Measurements from ENCODE around the gene PKIG.
"Not testable (repeated sequence)": the region's sequence is repeated elsewhere in the genome, so short reads cannot be mapped to it uniquely, and the experiment has no call there.

The PKIG gene

DNA sequence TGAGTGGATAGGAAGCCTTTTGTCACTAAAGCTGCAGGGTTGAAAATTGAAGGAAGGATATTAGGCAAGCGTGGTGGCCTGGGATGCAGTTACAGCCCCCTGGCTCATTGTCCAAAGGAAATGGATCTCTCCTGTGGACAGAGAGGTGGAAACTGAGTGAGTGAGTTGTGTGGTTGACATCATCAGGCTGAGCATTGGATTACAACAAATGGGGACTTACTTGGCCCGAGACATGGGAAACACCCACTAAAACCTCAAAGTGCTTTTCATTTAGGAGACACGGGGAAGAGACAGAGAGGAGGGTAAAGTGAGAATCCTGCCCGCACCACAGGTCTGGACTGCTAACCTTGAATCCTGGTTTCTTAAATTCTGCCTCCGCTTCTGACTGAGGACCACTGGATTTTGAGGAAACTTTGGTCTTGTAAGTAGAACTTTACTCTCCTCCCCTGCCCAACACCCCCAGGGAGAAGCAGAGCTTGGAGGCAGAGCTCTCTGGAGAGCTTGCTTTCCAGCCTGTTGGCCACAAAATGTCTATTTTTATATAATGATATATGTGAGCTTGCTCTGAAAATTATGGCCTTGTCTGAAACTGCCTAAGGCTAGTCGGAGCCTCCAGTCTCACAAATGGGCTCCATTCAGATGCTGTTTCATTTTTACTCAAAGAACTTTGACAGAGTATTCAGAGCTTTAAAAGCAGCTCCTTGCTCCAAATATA lies at the start of gene PKIG:
Gene PKIG, plus strand, starts transcription at position 269 of the 715 bp plus-strand sequence. CDS start 31,978 bp downstream, outside the sequence.
- no peak for DNase-seq

DNA sequence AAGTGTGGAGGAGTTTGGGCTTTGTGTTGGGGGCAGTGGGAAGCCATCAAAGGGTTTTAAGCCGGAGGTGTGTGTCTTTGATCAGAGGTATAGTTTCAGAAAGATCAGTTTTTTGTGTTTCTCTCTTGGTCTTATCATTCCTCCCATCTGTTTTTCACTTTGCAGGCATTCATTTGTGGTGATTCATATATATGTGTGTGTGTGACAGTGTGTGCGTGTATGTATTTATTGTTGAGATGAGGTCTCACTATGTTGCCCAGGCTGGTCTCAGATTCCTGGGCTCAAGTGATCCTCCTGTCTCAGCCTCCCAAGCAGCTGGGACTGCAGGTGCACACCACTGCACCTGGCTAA lies 49.4 kb upstream of the PKIG start:
- no peak for DNase-seq

DNA sequence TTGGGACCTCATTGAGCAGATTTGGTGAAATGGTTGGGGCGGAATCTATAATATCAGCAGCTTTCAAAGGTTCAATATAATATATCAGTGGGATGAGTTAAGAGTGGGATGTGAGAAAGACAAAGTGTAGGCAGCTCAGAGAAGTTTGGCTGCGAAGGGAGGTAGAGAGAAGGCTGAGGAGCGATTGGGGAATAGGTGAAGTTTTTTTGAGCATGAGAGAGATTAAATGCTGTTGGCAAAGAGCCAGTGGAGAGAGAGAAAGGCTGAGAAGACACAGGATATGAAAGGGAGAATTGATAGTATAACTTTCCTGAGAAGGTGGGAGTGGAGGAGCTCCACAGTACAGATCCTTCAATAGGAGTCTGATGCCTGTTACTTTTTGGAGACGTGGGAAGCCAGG lies 48.5 kb upstream of the PKIG start:
- DNase-seq = no peak

DNA sequence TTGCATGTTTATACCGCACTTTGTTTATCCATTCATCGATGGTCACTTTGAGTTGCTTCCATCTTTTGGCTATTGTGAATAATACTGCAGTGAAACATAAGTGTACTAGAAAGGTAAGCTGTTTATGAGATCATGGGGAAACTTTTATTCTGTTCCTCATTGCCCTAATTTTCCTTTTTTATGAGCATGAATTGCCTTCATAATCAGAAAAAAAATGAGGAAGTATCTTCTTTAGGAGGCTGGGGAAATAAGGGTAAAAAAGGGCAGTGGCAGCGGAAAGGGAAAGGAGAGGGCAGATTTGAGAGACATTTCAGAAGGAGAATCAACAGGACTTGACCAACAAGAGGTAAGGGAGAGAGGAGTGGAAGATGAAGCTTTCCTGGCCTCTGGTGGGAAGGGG lies 46.2 kb upstream of the PKIG start:
- no peak for DNase-seq

DNA sequence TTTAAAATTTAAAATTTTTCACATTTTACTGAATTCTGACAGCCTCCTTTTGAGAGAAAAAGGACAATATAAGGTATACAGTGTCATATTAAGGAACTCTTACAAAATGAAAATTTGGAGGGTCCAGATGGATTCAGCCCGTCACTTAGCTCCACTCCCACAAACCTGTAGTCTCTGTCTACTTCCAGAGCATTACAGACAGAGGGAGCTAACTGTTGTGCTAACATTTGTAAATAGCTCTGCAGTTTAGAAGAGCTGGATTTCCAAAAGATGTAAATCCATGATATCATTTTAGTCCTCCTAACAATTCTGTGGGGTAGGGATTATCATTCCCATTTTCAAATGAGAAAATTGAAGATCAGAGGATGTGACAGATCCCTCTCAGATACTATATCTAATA lies 44.4 kb upstream of the PKIG start:
- no peak for DNase-seq

DNA sequence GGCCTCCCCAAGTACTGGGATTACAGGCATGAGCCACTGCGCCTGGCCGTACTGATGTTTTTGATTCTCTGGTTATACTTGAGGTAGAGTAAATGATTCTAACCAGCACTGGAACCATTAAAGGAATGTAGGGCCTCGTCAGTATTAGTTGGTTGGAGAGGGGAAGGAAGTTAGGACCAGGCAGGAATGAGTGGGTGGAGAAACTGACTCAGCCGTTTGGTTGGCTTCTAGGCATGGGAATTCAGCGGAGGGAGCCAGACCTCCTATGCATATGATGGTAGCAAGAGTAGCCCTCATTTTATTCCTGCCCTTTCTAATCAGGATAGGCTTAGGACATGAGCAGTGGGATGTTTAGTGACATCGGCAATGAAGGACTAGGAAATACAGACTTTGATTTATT lies 41.5 kb upstream of the PKIG start:
- DNase-seq = no peak

DNA sequence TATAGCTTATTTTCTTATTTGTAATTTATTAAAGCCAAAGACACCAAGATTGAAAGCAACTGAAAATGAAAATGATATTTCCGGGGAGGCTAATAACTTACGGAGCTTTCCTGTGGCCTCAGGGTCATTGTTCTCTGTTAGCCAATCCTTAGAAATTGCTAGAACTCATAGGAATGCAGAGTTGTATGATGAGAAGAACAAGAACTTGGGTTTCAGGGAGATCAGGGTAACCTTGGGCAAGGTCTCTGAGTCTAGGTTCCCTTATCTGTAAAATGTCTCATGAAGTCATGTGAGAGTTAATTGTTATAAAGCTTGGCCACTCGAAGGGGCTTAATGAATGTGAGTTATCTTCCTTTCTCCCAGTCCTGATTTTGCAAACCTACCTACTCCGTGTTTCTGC lies 40.4 kb upstream of the PKIG start:
- no peak for DNase-seq

DNA sequence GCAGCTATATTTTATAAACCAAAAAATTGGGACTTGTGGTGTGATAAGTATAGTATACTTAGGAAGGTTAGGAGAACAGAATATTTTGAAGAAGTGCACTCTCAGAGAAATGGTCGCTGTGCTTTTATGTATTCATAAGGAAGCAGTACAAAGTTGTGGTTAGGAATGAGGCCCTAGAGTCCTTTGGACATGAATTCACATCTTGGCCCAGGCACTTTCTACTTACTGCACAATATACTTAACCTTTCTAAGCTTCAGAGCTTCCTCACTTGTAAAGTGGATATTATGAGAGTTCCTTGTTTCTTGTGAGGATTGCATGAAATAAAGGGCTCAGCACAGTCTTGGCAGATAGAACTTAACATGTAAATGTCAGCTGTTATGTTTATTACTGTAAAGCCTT lies 39.5 kb upstream of the PKIG start:
- no peak for DNase-seq

DNA sequence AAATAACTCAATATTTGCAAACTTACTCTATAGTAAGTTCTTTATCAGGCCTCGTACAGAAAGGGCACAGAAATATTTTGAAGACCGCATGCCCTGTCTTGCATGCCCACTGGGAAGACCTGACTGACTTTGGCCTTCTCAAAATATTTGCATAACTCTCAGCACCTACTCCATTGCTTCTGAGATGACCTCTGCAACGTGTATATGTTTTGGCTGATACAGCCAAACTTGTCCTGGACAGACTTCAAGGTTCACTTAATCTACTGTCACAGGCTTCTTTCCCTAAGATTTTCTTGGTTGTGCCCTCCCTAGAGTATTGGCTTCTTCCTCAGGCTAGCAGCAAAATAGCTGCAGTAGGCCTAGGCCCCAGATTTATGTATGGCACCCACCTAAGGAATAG lies 39.0 kb upstream of the PKIG start:
- no peak for DNase-seq

DNA sequence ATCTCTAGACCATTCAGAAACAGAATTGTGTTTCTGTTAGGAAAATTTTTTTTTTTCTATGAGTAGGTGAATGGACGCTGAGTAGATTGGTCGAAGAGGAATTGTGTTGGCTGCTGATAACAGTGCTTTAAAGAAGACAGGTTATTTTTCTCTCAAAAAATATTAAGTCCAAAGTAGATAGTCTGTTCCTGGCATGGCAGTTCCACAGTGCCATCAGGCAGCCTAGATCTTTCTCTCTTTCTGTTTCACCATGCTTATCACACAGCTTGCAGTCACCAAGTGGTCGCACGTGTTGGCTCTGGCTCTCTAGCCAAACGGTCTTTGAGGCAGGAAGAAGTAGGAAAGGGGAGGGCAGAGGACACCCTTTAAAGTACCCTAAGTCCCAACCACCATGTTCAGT lies 38.1 kb upstream of the PKIG start:
- DNase-seq = no peak

DNA sequence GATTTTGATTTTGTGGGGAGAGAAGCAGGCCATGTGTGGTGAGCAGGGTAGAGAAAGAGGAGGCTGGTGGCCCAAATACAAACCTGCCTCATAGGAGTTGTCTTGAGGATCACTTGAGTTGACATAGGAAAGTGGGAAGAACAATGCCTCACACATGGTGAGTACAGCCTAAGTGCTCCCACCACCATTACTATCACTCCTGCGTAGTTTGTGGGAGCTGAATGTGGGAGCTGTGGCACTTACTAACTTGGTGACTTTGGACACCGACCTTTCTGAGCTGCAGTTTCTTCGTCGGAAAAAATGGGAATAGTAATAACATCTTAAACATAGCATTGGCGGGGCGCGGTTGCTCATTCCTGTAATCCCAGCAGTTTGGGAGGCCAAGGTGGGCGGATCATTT lies 35.0 kb upstream of the PKIG start:
- DNase-seq = no peak

DNA sequence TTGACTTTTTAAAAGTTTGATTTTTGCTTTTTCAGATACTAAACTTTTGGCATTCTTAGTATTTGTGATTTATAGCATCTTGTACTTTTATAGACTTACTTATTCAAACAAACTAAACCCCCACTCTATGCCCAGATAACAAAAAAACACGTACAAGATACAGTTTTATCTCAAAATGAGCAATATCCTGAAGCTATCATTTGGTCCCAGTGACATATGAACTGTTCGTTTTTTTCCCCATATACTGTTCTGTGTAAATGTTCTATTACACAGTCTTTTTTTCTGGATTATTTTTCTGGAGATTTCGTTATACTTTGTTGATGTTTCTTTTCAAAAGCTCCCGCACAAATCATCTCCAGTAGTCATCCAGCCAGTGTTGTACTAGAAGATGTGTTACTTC lies 33.3 kb upstream of the PKIG start:
- DNase-seq = no peak

DNA sequence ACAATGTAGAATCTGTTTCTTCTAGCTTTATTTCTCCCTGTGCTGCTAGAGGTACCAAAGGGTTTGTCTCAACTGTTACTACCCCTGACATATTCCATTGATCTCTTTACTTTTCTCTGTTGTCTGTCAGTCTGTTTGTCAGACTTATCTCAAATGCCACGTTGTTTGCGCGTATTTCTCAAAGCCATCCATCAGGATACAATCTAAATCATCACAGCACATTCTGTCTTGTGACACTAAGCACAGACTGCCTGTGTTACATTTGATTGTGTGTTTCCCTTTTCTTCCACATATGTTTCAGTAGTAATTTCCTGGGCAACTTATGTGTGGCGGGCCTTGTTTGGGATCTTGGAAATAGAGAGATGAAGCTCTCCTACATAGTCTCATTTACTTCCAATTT lies 30.3 kb upstream of the PKIG start:
- DNase-seq = no peak

DNA sequence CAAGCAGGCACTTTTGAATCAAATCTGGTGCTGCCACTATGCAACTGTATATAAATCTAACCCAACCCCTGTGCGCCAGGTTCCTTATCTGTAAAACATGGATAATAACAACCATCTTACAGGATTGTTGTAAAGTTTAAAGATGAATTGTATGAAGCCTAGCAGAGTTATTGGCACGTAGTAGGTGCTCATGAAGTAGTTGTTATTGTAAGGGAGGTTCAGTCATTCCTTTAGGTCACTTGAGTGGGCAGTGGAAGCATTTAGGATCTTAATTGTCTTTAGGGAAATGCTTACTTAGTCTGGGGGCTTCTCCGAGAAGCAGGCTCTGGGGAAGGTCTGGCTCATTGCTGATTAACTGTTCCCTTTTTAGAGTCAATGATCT lies 29.8 kb upstream of the PKIG start:
- DNase-seq = no peak

DNA sequence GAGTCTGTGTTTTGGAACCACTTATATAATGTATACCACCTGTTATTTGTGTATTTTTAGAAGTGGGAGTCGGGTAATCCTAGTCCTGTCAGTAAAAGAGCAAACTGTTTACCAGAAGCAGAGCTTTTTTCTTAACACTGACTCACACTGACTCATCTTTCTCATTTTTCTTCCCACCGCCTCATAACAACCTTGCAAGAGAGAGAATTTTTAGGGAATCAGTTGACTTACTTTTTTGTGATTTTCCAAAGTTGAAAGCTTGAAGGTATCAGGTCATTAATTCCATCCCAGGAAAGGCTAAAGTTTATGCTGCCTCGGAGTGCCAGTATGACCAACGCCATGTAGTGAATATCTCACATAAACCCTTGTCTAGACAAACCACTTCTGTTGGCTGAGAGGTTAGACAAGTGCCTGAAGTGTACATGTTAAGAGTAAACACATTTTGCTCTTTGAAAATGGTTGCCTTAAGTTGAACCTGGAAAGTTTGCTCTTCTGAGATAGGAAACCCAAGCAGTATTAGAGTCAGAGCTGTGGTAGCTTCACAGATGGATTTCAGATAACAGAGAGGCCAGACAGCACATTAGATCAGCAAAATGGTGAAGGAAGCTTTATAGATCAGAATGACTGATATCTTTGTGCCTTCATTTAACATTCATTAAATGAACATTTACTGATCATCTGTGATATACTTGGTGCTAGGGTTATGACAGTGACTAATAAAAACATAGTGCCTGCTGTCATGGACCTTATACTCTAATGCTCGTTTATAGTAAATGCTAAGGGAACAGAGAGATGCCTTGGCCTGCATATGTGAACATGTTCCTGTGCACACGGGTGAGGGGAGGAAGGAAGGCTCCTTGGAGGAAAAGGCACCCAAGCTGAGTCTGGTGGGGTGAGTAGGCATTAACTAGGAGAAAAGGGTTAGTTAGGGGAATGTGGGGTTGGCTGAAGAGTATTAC lies 29.1 kb upstream of the PKIG start:
- no peak for DNase-seq

DNA sequence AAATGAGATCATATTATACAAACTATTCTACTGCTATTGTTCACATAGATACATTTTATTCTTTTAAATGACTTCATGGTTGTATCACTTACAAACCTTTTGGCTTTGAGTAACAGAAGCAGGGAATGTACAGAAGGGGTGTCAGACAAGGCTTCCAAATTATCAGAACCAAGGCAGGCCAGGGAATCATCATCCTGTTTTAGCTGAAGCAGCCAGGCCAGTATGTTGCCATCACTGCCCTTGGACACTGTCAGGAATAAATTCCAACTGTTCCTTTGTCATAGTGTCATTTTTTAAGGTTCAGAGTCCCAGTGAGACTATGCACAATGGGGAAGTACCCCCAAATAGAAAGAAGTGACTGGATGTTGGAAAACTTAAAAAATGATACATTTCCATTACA lies 23.1 kb upstream of the PKIG start:
- DNase-seq = no peak

DNA sequence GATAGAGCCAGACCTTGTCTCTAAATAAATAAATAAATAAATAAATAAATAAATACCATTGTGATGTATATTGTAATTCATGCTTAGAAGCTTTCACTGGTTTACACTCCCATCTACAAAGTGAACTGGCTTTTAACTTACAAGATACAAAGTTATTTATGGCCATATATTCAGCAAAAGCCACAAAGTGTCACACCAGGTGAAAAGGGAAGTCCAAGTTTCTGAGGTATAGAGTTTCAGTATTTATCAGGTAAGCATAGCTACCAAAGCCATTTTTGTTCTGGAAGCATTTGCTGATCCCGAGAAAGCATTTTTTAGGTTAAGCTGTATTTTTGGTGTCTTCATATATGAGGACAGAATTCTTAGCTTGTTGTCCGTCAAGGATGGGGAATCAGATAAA lies 22.1 kb upstream of the PKIG start:
- no peak for DNase-seq

DNA sequence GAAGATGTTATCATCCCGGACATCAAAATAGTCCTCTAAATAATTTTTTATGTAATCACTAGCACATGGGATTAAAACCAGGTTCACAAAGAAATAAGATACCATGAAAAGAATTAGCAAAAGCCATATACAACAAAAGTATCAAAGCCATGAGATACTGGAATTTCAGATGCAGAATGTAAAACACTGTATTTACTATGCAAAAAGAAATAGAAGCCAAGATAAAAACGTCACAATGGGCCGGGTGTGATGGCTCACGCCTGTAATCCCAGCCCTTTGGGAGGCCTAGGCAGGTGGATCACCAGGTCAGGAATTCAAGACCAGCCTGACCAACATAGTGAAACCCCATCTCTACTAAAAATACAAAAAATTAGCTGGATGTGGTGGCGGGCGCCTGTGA lies 21.6 kb upstream of the PKIG start:
- DNase-seq = not testable (repeated sequence)

DNA sequence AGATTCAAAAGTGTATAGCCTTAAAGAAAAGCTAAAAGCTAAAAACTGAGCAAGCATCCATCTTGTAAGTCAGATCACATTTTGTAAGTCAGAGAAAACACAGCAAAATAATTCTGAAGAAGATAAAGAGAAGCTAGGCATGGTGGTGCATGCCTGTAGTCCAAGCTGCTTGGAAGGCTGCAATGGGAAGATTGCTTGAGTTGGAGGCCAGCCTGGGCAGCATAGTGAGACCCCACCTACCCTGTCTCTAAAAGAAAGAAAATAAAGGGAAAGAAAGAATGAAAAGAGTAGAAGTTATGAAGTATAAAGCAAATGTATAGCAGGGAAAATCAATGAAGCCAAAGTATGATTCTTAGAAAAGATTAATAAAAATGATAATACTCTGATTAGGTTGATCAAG lies 20.5 kb upstream of the PKIG start:
- no peak for DNase-seq

DNA sequence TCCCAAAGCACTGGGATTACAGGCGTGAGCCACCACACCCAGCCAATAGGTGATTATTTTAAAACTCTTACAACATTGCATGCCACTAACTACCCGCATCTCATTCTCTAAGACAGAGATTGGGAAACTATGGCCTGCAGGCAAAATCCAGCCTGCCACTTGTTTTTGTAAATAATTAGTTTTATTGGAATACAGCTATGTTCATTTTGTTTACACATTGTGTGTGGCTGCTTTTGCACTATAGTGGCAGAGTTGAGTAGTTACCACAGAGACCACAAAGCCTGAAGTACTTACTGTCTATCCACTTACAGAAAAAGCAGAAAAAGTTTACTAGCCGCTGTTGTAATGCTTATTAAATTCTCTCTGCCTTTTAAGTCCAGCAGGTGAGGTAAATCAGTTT lies 16.4 kb upstream of the PKIG start:
- DNase-seq = no peak

DNA sequence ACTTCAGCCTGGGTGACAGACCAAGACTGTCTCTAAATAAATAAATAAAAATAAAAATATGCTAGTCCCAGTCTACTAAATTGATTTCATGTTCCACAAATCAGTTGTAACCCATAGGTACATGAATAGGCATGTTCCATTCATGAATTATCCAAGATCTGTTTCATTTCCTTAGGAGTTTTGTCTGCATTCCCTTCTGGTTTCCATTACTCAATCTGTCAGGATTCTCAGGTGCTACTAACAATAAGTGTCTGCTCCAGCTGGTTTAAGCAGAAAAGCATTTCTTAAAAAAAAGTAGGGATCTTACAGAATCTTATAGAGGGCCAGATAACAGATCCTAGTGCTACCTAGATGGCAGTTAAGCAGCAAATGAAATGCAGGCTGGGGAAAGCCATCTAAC lies 15.6 kb upstream of the PKIG start:
- DNase-seq = no peak

DNA sequence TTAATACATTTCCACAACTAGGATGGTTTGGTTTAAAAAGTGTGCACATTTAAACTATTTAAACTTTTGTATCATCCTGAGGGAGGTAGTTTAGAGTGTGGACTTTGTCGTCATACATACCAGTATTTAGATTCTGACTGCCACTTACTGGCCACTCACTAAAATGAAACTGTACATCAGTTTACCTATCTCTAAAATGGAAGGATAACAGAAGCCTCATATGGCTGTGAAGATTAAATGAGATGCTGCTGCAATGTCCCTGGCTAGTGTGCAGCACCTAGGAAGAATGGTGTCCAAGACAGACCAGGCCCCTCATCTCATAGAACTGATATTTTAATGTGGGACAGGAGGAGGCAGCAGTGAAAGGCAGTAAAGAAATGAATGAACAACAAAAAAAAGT lies 12.0 kb upstream of the PKIG start:
- no peak for DNase-seq

DNA sequence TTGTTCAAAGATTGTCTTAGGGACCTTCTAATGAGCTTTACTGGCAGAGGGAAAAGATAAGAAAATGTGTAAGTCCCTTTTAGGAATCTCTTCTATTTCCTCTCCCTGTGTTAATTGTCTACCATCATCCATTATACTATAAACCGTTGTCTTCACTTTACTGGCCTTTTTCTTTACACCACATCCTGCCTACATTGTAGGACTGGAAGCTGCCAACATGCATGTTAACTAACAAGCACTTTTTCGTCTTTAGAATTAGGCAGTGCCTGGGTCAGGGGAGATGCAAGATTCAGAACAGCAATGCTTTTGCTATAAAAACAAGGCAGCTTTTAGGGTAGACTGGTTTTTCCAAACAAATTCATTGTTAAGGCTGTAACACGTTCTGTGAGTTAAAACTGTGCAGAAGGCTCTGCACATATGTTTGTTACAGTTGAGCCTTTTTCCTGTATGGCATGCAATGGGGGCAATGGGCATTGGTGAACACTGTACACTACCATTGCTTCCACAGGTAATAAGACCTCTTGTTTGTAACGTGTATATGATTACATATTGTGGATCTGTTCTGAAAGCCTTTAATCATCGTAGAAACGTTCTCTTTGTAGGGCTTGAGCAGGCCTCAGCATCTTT lies 10.9 kb upstream of the PKIG start:
- no peak for DNase-seq
